Adrenal gland (tissue), 12 donors: ENCODE data around the gene DRAP1. TPM values are rescaled to one million over a fixed set of nuclear protein-coding genes. Genes with fewer than 3 reads are reported as not detected.

Source experiments
- DNase-seq, 7 donors: peaks; one replicate each; pipeline ENCODE4 v3.0.0-alpha.2; 2019 to 2020
- H3K27ac ChIP-seq, 5 donors: fragments of 200-600 bp; sonication (generic) in 4 of 5; 1 replicate in 3 of 5; 2 replicates in 2 of 5; pipeline versions ENCODE4 v1.5.1 to v1.8.0; 2016 to 2020; ENCODE audit warnings: mild to moderate bottlenecking in 1 of 5
- H3K27me3 ChIP-seq: fragments of 200-600 bp; 2 replicates; pipeline ENCODE4 v1.8.0; 2021
- H3K36me3 ChIP-seq, 2 donors: fragments of 200-600 bp; replicated peaks in 1 of 2; 1 replicate in 1 of 2; 2 replicates in 1 of 2; pipeline versions ENCODE4 v1.5.1 to v1.8.0; 2018 to 2022
- H3K4me1 ChIP-seq, 2 donors: fragments of 200-600 bp; replicated peaks in 1 of 2; 1 replicate in 1 of 2; 2 replicates in 1 of 2; pipeline versions ENCODE4 v1.5.1 to v1.8.0; 2018 to 2021
- H3K4me3 ChIP-seq, 4 donors: fragments of 200-600 bp; sonication (generic) in 3 of 4; one replicate each; pipeline ENCODE4 v1.5.1; 2016 to 2018
- H3K9me3 ChIP-seq, 3 donors: fragments of 200-600 bp; sonication (generic) in 1 of 3; replicated peaks in 1 of 3; 1 replicate in 2 of 3; 2 replicates in 1 of 3; pipeline versions ENCODE4 v1.5.1 to v1.8.0; 2016 to 2021
- CTCF ChIP-seq, 6 experiments: fragments of 450-650 bp in 4 of 6; fragments of 200-600 bp in 2 of 6; sonication (generic) in 1 of 6; IDR thresholded peaks; 1 replicate in 5 of 6; 2 replicates in 1 of 6; pipeline versions ENCODE4 v1.5.1 to v1.8.0; 2016 to 2021; ENCODE audit warnings: antibody characterized with exemption in 6 of 6, mild to moderate bottlenecking in 2 of 6, moderate library complexity in 1 of 6
- POLR2A ChIP-seq, 2 donors: fragments of 450-650 bp; IDR thresholded peaks; one replicate each; pipeline ENCODE4 v1.6.1; 2017; ENCODE audit warnings: antibody characterized with exemption in 2 of 2, mild to moderate bottlenecking in 2 of 2, moderate library complexity in 1 of 2
- WGBS, 4 donors: extraction: QIAGEN DNeasy Blood & Tissue Kit in 2 of 4; methylation state at CpG; one replicate each; pipeline versions ENCODE4 v1.1.5 to v1.1.7; 2013 to 2017; 5-methylcytosine and 5-hydroxymethylcytosine counted together
- intact Hi-C, 2 donors: fragments of 100-400 bp; cut with DNase I; formaldehyde crosslinking; loops; one replicate each; pipeline versions ENCODE4 v1.14.1 to v1.15.0; 2022 to 2023
- polyA plus RNA-seq, 3 donors: library from polyadenylated mRNA; stranded (reverse); fragments of 200-250 nt in 2 of 3; fragments of 350-450 nt in 1 of 3; fragmentation: Illumina TruSeq in 1 of 3; extraction: RNeasy Lipid Tissue Mini Kit (QIAGEN cat#74804) in 1 of 3; gene quantifications; one replicate each; pipeline ENCODE4 v1.2.3, GENCODE V29; 2013 to 2014
- total RNA-seq, 9 donors: library from RNA; depleted of rRNA in 4 of 9; stranded (reverse); fragments of >200 nt in 4 of 9; fragments of 120-200 nt in 1 of 9; fragmentation: NEBNext Ultra II Directional in 1 of 9; extraction: Animal tissue kit (Norgen Biotek cat#: 25700) in 1 of 9; gene quantifications; one replicate each; pipeline versions ENCODE4 v1.1.0 to v1.2.4, GENCODE V29; 2013 to 2023
- donor health status: healthy with polysubstance abuse.
- donor health status: Bipolar disorder and iron deficiency.
- donor health status: DM: yes; HTN: yes; CAD: no.
- donor health status: DM: no; HTN: no; CAD: no.
- donor health status: DM: no; HTN: no; CAD: no.
- donor health status: DM: yes; HTN: yes; CAD: no.

Gene DRAP1
- total and polyA plus RNA-seq, 12 donors, result 63.7 to 269 (median 94.9) TPM

- no peaks in the 10 kb centered on the region for H3K9me3 ChIP-seq
- intact Hi-C loops, result loop anchor here (2.0 to 5.0 kb wide), 2 partner anchors 77 to 104 kb away; partner anchors contain the start of gene SART1 (in 1 of the 2)
- H3K27me3 ChIP-seq, result no peaks in the 10 kb centered on the region
- peaks cover 20 to 26% of the 10 kb centered on the region in 2 donors for H3K4me1 ChIP-seq
- no peak overlapping the region for H3K4me3 ChIP-seq
- H3K36me3 ChIP-seq, result peaks cover 0 to 43% of the 10 kb centered on the region in 2 donors
- WGBS, 4 donors, result 86 to 96% (median 90%) methylated on average over 7 of the region's 7 CpGs
- peak in 1 of 7 donors; percentile 22 for DNase-seq
- H3K27ac ChIP-seq, result no peak overlapping the region
- TF ChIP-seq CTCF (IDR thresholded peaks at IDR 0.05) (no peak), POLR2A (IDR thresholded peaks at IDR 0.05) (no peak)
These were observed 34.0 kb upstream of the DRAP1 start for GRCh38 chr11:65885231-65885630.

GRCh38 chr11:65885808-65886536 is 33.3 kb upstream of the DRAP1 start:
- no peak overlapping the region for H3K4me3 ChIP-seq
- no peaks in the 10 kb centered on the region for H3K9me3 ChIP-seq
- H3K27ac ChIP-seq, result no peak overlapping the region
- intact Hi-C loops, result loop anchor here (2.0 to 5.0 kb wide), 2 partner anchors 76 to 103 kb away; partner anchors contain the start of gene SART1 (in 1 of the 2)
- DNase-seq, result no peak
- WGBS, 4 donors, result 88 to 91% (median 89%) methylated on average over 11 to 12 of the region's 12 CpGs
- H3K27me3 ChIP-seq, result no peaks in the 10 kb centered on the region
- peaks cover 24 to 26% of the 10 kb centered on the region in 2 donors for H3K4me1 ChIP-seq
- H3K36me3 ChIP-seq, result peaks cover 0 to 43% of the 10 kb centered on the region in 2 donors
- TF ChIP-seq POLR2A (IDR thresholded peaks at IDR 0.05), result no peak

GRCh38 chr11:65886826-65887722 is 32.2 kb upstream of the DRAP1 start:
- WGBS, 4 donors, result 81 to 84% (median 82%) methylated on average over 11 to 14 of the region's 14 CpGs
- DNase-seq, result peak in 2 of 7 donors; percentile 26 to 47
- peaks cover 36% of the 10 kb centered on the region in 2 donors for H3K4me1 ChIP-seq
- H3K4me3 ChIP-seq, result no peak overlapping the region
- TF ChIP-seq POLR2A (IDR thresholded peaks at IDR 0.05) (no peak), CTCF (IDR thresholded peaks at IDR 0.05) (no peak)
- H3K36me3 ChIP-seq, result peaks cover 0 to 42% of the 10 kb centered on the region in 2 donors
- peak overlapping the region in 3 of 5 donors; percentile 95 to 99 (median 96) for H3K27ac ChIP-seq
- intact Hi-C loops, result loop anchor here in 1 of 2 donors (5.0 kb wide), 1 partner anchor 75 kb away; the partner anchor contains the start of gene SART1
- no peaks in the 10 kb centered on the region for H3K9me3 ChIP-seq
- H3K27me3 ChIP-seq, result no peaks in the 10 kb centered on the region

- Histone ChIP-seq H3K4me3 (peak overlapping the region in 3 of 4 donors; percentile 34 to 66 (median 51)), H3K27me3 (no peaks in the 10 kb centered on the region), H3K9me3 (no peaks in the 10 kb centered on the region), H3K36me3 (peaks cover 0 to 35% of the 10 kb centered on the region in 2 donors), H3K4me1 (peaks cover 42% of the 10 kb centered on the region in 2 donors), H3K27ac (peak overlapping the region in 4 of 5 donors; percentile 95 to 99 (median 96))
- intact Hi-C loops, result loop anchor here in 1 of 2 donors (5.0 kb wide), 1 partner anchor 75 kb away; the partner anchor contains the start of gene SART1
- TF ChIP-seq CTCF (IDR thresholded peaks at IDR 0.05) (no peak), POLR2A (IDR thresholded peaks at IDR 0.05) (no peak)
- DNase-seq, result no peak
- WGBS, 4 donors, result 4 to 17% (median 9%) methylated on average over 3 to 23 of the region's 23 CpGs
These were observed 31.5 kb upstream of the DRAP1 start for GRCh38 chr11:65887723-65888162.
